HG03066 (cell line): Measurements from ENCODE around the gene PCNT.

ENCODE experiments used
- ATAC-seq: cut with Tn5 transposase; IDR thresholded peaks from one replicate; pipeline ENCODE4 v1.9.1; 2021; ENCODE audit warnings: low read depth; ENCODE audit not compliant: unreplicated experiment

PCNT gene, protein sequence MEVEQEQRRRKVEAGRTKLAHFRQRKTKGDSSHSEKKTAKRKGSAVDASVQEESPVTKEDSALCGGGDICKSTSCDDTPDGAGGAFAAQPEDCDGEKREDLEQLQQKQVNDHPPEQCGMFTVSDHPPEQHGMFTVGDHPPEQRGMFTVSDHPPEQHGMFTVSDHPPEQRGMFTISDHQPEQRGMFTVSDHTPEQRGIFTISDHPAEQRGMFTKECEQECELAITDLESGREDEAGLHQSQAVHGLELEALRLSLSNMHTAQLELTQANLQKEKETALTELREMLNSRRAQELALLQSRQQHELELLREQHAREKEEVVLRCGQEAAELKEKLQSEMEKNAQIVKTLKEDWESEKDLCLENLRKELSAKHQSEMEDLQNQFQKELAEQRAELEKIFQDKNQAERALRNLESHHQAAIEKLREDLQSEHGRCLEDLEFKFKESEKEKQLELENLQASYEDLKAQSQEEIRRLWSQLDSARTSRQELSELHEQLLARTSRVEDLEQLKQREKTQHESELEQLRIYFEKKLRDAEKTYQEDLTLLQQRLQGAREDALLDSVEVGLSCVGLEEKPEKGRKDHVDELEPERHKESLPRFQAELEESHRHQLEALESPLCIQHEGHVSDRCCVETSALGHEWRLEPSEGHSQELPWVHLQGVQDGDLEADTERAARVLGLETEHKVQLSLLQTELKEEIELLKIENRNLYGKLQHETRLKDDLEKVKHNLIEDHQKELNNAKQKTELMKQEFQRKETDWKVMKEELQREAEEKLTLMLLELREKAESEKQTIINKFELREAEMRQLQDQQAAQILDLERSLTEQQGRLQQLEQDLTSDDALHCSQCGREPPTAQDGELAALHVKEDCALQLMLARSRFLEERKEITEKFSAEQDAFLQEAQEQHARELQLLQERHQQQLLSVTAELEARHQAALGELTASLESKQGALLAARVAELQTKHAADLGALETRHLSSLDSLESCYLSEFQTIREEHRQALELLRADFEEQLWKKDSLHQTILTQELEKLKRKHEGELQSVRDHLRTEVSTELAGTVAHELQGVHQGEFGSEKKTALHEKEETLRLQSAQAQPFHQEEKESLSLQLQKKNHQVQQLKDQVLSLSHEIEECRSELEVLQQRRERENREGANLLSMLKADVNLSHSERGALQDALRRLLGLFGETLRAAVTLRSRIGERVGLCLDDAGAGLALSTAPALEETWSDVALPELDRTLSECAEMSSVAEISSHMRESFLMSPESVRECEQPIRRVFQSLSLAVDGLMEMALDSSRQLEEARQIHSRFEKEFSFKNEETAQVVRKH (N-terminal part only)

DNA sequence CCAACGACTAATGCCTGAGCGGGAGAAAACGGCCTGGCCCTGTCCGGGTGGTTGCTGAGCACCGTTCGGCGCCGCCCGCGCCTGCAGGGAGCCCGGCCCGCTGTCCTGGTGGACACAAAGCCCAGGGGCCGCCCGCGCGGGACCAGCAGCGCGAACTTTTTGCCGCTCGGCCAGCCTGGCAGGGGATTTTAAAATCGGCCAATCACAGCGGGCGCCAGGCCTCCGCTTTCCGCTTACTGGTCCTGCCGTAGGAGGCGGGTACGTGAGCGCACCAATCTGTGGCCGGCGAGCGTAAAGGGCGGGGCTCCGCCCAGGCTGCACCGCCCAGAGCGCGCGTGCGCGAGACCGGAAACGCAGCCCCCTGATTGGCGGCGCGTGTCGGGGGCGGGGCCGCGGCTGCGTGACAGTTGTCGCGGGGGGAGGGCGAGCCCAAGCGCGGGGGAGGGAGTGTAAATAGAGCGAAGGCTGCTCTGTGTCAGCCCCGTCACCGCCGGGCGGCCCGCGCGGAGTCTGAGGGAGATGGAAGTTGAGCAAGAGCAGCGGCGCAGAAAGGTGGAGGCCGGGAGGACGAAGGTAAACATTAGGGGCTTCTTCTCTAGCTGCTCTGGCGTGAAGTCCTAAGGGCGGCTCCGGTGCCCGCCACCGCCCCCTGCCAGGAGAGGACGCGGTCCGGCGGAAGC, at the start of gene PCNT, which contains the start of gene C21orf58:
PCNT (plus strand) TSS at position 447 of the 680 bp plus-strand sequence; CDS start at position 520, 73 bp downstream.
C21orf58 (minus strand) TSS at position 161 of the 680 bp plus-strand sequence. CDS start 1,132 bp downstream, outside the sequence.
- ATAC-seq: peak; percentile 64

DNA sequence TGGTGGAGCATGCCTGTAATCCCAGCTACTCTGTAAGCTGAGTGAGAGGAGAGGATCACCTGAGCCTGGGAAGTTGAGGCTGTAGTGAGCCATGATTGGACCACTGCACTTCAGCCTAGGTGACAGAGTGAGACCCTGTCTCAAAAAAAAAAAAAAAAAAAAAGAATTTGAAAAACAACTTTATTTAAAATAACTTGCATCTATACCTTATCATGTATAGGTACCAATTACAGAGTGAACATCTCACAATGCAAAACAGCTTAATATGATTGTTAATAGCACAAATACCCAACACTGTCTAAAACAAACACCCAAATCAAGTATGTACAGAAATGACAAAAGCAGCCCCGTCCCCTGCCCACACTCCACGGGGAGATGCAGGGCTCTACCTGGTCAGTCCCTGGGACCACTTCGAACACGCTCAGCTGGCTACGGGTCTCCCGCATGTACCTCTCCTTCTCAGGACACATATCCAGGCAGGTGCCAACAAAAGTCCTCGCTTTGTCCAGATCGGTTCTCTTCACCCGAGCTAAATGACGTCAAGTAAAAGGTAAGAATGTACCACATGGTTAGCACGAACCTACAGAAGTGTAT, 49.1 kb upstream of the PCNT start:
- no peak for ATAC-seq

DNA sequence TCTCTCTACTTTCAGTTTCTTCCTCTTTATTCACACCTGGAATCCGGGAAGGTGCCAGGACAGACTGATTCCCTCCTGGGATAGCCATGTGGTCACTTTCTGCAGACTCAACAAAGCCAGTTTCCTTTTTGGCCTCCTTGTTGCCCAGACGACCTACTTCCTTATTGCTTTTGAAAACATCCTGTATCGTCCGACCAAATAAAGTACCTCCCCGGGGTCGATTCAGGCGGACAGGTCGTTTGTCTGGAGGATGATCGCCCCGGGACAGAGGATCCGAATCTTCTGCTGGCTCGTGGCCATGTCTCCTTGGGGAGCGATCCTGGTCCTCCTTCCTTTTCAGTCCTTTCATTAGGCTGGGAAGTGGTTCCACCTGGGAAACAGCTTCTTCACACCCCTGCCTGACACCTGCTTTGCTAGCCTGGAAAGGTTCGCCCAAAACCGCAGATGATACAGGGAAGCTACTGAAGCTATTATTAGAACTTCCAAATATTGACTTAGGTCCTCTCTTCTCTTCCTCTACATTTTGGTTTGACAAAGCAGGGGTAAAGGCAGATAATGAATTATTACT, 39.8 kb upstream of the PCNT start:
- no peak for ATAC-seq

DNA sequence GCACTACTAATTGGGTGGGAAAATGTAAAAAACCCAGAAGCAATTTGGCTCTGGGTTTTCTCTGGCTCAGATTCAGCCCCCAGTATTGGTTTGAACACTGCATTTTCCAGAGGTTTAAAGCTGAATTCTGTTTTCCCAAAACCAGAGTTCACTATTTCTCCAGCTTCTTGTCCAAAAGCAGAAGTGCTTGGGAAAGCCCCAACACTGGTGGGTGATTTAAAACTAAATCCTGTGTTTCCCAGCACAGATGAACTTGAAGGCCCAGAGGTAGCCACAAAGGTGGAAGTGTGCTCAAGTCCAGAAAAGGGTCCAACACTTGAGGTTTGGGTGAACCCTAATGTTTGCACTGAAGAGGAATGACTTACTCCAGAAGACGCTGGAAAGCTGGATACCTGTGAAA, 39.2 kb upstream of the PCNT start:
- ATAC-seq: no peak

DNA sequence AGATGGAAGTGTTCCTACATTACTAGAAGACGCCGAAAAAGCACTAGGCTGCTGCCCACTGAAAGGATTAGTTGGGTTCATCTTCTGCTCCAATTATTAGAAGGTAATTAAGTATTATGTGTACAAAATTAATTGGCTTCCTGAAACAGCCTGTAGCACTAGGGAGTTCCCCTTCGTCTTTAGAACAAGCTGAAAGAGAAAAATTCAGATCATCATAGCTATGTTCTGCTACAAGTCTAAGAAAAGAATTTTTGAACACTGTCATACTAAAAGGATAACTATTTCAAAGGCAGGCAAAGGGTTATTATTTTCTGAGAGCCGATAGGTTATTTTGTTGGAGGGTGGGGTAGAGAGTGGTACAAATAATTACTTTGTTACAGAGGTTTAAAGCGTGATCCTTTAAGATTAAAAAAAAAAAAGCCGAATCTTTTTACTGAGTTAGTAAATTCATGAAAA, 38.7 kb upstream of the PCNT start, which contains the start of gene MCM3AP:
MCM3AP (minus strand) TSS at position 406 of the 456 bp plus-strand sequence; CDS start at position 81, 325 bp downstream.
- ATAC-seq: no peak

DNA sequence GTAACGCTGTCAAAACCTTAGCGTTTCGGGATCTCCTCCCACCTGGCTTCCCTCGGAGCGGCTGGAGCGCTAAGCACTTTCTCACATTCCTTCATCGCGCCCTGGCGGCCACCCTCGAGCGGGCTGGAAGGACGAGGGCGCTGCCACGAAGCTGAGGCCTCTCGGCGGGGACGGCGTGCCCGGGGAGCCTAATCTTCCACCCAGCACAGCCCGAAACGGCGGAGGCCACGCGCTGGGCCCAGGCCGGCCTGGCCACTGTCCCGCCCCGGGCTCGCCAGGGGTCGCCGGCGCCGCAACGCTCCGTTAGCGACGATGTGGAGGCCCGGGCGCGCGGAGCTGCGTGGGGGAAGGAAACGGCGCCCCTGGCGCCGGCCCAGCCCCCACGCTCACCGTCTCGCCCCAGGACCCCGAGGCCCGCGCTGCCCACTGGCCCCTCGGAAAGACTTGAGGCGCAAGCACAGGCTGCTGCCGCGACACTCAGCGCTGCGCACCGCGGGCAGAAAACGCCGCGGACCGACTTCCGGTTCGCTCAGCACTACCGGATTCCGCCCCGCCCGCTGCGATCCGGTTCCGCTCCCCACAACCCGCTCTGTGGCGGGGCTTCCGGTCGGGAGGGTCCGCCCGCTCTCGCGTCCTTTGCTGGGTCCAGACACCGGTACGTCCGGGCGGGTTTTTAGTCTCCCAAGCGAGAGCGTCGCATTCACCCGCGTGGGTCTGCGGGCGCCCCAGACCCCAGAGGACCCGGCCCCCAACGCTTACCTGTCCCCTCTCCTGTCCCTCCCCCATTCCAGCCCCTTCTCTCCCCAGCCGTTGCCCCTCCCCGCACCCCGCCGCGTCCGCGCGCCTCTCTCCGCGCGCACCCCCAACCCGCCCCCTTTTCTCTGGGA, 38.0 kb upstream of the PCNT start, which contains the start of gene YBEY:
YBEY (plus strand) TSS at position 582 of the 887 bp plus-strand sequence. CDS start 572 bp downstream, outside the sequence.
- peak; percentile 85 for ATAC-seq

DNA sequence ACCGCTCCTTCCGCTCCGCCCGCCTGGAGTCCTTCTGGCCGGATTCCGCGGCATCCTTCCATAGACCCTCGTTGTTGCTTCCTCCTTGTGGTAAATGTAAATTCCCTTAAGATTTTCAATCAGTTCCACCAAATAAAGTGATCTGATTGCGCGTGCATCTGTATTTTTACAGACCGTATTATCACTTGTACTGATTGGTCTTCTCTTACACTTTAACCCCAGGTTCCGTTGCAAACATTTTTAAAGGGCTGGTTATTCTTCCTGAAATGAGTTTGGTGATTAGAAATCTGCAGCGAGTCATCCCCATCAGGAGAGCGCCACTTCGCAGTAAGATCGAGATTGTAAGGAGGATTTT, 37.3 kb upstream of the PCNT start:
- ATAC-seq: no peak

DNA sequence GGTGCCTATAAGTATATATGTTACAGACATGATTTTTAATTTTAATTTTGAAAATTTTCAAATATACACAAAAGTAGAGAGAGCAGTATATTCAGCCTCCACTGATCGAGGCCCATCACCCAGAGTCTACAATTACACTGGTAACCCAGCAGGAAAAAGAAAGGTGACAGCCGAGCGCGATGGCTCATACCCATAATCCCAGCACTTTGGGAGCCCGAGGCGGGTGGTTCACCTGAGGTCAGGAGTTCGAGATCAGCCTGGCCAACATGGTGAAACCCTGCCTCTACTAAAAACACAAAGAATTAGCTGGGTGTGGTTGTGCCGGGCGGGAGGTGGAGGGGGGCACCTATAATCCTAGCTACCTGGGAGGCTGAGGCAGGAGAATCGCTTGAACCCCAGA, 36.4 kb upstream of the PCNT start:
- ATAC-seq: no peak

DNA sequence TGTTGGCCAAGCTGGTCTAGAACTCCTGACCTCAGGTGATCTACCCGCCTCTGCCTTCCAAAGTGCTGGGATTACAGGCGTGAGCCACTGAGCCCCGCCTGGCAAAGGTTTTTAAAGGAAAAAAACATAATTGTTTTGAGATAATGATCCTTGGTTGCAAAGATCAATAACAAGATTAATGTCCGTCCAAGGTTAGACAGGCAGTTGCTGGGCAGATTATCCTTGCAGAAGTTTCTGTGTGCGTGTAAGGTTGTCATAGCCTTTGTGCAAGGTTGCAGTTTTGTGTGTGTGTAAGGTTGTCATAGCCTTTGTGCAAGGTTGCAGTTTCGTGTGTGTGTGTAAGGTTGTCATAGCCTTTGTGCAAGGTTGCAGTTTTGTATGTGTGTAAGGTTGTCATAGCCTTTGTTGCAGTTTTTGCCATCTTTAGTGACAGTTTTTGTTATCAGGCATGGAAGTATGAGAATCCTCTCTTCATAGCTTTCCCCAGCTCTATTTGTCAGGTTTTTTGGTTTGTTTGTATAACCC, 34.2 kb upstream of the PCNT start:
- no peak for ATAC-seq

DNA sequence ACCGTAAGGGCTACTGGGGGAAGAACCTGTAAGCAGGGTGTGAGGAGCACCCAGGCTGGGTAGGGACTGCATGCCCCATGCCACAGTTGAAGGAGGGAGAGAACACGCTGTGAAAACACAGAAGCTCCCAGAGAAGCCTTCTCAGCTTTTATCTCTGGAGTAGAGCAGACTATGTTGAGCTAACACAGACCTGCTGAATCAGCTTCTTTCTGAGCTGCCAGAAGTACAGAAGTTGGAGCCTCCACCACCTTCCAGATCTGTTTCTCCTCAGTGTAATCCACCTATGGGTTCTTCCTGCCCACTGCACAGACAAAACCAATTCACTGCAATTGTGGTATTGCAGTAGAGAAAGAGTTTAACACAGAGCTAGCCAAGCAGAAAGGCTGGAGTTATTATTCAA, 32.4 kb upstream of the PCNT start:
- ATAC-seq: no peak

DNA sequence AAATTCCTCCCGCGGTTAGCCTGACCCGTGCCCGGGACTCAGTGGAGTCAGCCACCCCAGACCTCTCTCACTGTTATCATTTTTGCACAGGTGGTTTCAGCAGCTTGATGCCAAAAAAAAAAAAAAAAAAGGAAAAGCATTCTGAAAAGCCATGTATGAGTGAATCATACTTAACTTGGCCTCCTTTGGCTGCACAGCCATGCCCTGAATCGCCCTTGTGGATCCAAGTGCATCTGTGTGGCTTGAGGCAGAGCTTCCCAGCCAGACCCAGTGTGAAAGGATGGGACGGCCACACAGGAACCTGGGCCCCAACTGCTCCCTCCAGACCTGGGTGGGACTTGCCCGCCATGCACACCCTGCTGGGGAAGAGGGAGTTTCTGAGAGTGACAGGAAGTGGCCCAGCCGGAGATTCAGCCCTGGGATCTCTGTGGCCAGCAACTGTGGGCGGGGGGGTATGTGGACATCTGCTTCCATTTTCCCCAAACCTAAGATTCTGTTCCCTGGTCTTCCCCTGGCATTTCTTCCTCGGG, 29.2 kb upstream of the PCNT start:
- no peak for ATAC-seq

DNA sequence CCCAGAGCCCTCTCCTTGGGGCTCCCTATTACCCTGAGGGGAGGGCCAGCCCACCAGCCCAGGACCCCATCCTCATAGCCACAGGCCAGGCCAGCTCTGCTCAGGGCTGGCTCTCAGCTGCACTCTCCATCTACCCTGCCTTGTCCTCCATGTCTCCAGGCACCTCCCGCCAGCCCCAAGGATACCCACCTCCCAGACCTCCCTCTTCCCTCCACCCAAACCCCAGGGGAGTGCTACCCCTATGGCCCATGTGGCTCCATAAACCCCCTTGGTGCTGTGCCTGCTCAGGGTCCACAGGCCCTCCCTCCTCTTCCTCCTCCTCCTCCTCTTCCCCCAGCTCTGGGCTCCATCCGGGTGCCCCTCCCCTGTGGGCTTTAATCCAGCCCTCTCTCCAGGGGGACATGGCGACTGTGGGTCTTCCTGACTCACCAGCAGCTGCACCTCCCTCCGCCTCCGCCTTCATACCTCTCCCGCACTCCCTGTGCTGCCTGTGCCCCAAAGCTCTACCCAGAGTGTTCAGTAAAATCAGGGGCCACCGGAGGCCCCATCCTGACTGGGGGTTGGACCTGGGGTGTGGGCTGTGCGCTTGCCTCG, 28.7 kb upstream of the PCNT start:
- ATAC-seq: no peak

DNA sequence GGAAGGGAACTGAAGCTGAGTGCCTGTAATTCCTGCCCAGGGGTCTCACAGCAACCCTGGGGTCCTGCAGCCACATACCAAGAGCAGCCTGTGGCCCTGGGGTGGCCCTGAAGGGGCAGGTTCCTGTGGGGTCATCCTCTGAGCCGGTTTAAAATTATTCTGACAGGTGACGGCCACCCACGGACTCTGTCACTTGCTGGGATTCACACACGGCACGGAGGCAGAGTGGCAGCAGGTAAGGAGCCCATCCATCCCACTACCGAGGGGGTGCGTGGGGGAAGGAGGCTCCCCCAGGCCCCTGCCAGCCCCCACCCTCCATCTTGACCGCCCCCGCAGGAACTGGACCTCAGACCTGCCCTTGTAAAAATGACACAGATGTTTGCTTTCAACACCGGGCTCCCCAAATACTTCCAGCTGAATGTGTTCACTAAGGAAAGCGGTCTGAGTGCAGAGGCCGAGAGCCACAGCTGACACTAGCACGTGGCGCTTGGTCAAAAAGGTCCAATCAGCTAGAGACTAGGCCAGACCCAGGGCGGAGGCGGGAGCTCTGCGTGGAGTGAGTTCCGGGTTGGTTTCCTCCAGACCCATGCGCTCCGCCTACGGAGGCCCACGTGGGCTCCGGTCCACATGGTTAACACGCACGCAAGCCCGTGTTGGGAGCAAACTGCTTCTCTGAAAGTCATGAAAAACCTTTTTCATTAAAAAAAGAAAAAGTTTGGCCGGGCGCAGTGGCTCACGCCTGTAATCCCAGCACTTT, 27.8 kb upstream of the PCNT start:
- ATAC-seq: no peak

DNA sequence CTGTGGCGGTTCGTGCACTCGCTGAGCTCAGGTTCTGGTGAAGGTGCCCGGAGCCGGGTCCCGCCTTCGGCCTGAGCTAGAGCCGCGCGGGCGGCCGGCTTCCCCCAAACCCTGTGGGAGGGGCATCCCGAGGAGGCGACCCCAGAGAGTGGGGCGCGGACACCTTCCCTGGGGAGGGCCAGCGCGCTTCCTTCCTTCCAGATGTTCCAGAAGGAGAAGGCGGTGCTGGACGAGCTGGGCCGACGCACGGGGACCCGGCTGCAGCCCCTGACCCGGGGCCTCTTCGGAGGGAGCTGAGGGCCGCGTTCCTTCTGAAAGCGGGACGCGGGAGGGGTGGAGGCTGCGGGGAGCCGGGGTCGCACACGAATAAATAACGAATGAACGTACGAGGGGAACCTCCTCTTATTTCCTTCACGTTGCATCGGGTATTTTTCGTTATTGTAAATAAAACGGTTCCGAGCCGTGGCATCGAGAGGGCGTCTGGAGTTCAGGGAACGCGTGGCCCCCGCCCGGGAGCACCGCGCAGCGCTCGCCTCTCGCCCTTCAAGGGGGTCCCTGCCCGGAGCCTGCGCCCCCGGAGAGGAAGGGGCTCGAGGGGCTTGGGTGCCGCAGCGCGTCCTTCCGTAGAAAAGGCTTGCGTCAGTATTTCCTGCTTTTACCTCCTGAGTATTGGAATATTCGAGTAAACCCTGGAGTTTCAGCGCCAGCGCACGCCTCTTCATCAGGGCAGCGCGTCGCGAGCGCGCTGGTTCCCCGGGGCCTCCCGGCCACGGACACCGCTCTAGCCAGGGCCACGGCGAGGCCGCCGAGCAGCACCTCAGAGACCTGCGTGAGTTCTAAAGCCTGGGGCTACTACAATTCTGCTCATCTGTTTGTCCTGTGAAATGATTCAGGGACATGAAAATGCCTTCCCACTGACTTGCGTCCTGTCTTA, 26.4 kb upstream of the PCNT start:
- ATAC-seq: no peak

DNA sequence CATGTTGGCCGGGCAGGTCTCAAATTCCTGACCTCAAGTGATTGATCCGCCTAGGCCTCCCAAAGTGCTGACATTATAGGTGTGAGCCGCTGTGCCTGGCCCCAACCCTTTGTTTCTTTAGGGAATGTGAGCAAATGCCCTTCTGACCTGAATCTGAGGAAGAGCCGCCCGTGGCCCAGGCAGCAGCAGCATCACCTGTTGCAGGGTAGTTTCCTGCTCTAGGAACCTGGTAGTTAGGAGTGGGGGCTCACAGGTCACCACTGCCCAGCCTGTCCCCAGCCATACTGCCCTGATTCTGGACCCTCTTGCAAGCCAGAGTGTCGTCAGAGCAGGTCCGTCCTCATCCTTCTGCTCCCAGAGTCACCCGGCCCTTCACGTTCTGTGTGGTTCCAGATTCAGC, 24.8 kb upstream of the PCNT start:
- ATAC-seq: no peak
